Activated T-helper 1 cell treated with Interleukin-2 at 50 U/mL for 16 hours (primary cell): ENCODE data around the gene RPL6.
"Not testable (repeated sequence)": the region's sequence is repeated elsewhere in the genome, so short reads cannot be mapped to it uniquely, and the experiment has no call there.

Experiments used
- DNase-seq: peaks from one replicate; pipeline ENCODE4 v3.0.0-alpha.2; 2020; ENCODE audit warnings: low read depth

RPL6 gene

DNA sequence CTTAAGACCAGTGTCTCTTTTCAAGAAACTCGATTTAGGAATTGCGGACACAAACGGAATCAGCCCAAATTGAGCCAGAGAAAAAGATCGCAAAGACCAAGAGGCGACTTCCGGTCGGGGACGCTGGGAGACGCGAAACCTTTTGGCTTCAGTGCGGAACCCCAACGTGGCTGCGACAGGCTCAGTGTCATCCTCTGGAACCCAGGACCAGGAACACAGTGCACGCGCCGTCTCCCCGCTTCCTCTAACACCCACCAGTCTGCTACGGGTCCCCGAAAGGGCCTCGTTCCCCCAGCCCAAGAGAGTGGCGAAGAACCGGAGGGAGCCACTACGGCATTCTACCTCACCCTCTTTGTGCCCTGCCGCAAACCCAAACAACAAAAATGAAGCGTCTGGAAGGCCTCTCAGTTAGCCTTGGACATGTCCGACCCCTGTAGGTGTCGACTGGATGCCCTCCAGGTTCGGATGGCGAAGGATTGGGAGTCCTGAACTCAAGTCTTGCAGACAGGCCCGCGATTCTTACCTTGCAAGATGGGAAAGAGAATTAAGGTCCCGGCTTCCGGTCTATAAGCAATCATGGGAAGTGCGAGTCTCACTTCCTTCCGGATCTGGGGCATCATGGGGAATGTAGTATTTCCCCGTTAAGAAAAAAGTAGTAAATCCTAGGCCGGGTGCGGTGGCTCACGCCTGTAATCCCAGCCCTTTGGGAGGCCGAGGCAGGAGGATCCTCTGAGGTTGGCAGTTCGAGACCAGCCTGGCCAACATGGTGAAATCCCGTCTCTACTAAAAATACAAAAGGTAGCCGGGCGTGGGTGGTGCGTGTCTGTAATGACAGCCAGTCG is at the start of gene RPL6:
TSS of gene RPL6 (minus strand) at position 542 of the 842 bp plus-strand sequence. CDS start 949 bp downstream, outside the sequence.
- DNase-seq, result peak; percentile 57

DNA sequence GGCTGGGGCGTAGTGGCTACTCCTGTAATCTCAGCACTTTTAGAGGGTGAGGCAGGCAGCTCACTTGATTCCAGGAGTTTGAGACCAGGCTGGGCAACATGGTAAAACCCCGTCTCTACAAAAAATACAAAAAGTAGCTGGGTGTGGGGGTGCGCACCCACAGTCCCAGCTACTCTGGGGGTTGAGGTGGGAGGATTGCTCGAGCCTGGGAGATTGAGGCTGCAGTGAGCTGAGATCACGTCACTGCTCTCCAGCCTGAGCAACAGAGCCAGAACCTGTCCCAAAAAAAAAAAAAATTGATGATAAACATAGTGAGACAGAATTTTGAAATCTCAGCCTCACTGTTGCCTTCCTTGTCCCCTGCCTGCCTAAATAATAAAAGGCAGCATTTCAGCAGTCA is 49.3 kb upstream of the RPL6 start:
- no peak for DNase-seq

DNA sequence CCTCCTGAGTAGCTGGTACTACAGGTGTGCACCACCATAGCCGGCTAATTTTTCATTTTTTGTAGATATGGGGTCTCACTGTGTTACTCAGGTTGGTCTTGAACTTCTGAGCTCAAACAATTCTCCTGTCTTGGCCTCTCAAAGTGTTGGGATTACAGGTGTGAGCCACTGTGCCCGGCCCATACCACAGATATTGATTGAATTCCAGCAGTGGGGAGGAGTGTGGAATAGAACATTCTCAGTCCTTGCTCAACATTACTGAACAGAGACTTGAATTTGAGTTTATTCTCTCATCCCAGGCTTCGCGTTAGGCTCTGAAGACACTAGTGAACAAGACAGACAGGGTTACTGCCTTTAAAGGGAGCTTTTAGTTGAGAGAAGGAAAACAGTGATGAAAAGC is 48.9 kb upstream of the RPL6 start:
- DNase-seq, result no peak

DNA sequence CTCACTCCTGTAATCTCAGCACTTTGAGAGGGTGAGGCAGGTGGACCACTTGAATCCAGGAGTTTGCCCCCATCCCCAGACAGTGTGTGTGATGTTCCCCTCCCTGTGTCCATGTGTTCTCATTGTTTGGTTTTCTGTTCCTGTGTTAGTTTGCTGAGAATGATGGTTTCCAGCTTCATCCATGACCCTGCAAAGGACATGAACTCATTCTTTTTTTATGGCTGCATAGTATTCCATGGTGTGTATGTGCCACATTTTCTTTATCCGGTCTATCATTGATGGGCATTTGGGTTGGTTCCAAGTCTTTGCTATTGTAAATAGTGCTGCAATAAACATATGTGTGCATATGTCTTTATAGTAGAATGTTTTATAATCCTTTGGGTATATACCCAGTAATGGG is 47.7 kb upstream of the RPL6 start:
- not testable (repeated sequence) for DNase-seq

DNA sequence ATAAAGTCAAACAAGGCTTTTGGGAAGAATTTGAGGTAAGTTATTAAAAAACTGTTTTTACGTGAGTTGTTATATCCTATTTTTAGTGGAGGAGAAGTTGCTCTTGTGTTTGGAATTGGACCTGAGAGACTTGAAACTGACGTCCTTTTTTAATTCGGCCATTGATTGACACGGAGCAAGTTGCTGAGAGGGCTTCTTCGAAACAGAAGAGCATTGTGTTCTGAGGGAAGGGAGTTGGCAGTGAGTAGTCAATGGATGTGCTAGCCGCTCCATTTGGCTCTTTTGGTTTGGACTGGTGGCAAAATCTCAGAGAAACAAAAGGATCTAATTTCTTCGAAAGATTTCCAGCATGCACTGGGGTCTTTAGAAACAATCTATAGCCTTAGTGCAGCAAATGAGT is 46.6 kb upstream of the RPL6 start:
- DNase-seq, result no peak

DNA sequence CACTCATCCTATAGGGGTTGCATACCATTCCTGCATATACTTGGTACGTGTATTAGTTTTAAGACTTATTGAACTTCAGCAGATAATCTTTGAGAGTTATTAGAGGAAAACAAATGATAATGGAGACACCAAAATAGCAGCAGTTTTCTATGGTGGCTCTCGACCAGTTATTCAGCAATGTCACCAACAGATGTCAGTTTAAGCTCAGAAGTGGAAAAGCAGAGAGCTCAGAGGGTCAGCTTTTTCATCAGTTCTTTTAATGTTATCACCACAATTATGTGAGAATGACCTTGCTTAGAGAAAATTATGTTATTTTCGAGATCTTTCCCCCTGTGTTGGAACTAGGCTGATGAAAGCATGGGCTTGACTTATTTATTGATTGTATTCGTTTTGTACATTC is 41.3 kb upstream of the RPL6 start:
- no peak for DNase-seq

DNA sequence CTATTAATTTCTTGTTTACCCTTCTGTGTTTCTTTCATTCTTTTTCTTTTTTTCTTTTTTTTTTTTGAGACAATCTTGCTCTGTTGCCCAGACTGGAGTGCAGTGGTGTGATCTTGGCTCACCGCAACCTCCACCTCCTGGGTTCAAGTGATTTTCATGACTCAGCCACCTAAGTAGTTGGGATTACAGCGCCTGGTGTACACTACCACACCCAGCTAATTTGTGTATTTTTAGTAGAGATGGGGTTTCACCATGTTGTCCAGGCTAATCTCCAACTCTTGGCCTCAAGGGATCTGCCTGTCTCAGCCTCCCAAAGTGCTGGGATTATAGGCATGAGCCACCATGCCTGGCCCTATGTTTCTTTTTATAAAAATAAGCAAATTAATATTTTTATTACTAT is 38.8 kb upstream of the RPL6 start:
- not testable (repeated sequence) for DNase-seq

DNA sequence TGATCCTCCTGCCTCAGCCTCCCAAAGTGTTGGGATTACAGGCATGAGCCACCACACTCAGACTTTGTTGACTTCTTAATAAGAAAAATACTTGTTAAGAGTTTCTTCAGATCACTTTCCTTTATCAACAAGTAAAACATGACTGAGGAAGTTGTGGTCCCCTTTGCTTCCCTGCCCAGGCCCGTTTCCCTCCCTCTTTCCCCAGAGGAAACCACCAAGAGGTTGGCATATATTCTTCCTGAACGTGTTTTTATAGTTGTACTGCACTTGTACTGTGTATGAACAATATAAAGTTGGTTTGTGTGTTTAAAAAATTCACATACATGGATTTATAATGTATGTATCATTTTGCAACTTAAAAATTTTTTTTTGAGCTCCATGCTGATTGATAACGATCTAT is 37.7 kb upstream of the RPL6 start:
- no peak for DNase-seq

DNA sequence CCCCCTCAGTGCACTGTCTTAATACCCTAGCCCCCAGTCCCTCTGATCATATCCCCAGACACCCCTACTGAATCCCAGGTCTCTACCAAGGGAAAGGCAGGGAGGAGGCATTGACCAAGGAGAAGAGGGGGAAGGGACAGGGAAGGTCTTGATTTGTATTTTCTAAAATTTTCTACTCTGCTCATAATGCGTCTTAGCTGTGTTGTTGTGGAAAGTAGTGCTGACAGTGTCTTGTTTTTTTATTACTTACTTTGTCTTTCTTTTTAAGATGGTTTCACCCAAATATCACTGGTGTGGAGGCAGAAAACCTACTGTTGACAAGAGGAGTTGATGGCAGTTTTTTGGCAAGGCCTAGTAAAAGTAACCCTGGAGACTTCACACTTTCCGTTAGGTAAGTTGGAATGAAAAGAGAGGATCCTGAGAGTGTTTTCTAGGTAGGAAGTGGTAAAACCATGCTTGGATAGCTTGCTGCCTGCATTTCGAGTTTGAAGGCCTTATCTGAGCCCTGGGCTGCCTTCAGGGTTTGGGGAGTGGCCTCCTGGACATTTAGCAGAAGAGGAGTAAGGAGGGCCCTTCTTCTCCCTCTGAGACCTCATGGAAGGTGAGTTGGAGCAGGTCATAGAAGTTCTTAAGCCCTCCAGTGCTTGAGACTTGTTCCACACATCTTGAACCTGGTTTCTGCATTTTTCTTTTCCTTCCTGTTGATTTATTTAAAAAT is 36.8 kb upstream of the RPL6 start:
- DNase-seq, result no peak

DNA sequence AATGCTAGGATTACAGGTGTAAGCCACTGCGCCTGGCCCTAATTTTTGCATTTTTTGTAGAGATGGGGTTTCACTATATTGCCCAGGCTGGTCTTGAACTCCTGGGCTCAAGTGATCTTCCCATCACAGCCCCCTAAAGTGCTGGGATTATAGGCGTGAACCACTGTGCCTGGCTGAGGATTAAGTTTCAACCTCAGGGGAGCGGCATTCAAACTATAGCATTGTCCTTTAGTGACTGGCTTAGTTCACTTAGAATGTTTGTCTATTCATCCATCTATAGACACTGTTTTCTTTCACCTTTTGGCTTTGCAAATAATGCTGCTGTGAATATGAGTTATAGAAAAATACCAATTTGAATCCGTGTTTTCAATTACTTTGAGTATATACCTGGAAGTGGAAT is 34.5 kb upstream of the RPL6 start:
- no peak for DNase-seq

DNA sequence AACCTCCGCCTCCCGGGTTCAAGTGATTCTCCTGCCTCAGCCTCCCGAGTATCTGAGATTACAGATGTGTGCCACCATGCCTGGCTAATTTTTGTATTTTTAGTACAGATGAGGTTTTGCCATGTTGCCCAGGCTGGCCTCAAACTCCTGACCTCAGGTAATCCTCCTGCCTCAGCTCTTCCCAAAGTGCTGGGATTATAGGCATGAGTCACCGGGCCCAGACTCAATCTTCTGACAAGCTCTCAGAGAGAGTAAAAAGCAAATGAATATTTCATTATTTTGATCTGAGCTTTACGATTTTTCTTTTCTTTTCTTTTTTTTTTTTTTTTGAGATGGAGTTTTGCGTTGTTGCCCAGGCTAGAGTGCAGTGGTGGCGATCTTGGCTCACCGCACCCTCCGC is 31.2 kb upstream of the RPL6 start:
- not testable (repeated sequence) for DNase-seq

DNA sequence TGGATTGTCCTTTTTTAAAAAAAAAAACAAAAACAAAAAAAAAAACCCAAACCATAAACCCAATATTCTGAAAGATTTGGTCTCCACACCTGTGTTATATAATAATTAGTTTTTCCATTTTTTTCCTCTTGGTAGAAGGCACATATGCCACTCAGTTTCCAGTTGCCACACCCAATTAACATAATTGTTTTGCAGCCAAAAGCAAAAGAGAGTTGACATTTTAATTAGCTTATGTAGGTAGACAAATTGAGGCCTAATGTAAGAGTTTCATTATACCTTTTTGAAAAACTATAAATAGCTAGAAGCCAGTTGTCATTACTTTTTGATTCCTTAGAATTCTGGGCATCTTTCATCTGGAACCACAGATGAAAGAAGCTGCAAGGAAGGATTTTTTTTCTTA is 30.4 kb upstream of the RPL6 start:
- DNase-seq, result no peak

DNA sequence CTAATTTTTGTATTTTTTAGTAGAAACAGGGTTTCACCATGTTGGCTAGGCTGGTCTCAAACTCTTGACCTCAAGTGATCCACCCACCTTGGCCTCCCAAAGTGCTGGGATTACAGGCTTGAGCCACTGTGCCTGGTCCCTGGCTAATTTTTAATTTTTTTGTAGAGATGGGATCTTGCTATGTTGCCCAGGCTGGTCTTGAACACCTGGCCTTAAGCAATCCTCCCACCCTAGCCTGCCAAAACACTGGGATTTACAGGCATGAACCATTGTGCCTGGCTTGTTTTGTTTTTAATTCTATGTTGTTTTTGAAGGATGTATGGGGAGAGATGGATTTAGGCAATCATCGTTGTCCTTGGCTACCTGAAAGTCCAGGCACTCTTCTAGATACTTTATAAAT is 29.2 kb upstream of the RPL6 start:
- DNase-seq, result not testable (repeated sequence)

DNA sequence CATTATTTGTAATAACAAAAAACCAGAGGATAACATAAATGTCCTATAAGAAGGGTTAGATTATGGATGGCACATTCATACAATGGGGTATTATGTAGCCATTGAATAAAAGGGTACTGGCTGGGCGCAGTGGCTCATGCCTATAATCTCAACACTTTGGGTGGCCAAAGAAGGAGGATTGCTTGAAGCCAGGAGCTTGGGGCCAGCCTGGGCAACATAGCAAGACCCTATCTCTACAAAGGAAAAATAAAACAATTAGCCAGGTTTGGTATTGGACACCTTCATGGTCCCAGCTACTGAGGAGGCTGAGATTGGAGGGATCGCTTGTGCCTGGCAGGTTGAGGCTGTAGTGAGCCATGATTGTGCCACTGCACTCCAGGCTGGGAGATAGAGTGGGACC is 24.1 kb upstream of the RPL6 start:
- no peak for DNase-seq

DNA sequence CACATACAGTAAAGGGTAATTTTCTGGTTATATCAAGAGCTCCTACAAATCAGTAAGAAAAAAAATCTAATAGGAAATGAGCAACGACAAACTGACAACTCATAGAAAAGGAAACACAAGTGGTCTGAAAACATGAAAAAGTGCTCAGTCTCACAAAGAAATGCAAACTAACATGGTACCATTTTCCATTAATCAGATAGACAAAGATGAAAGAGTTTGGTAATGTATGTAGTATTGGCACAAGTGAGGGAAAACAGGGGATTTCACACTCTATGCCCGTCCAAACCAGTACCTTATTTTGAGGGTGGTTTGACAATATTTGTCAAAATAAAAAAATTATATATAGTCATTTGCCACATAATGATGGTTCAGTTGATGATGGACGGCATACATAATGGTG is 22.6 kb upstream of the RPL6 start:
- DNase-seq, result no peak

DNA sequence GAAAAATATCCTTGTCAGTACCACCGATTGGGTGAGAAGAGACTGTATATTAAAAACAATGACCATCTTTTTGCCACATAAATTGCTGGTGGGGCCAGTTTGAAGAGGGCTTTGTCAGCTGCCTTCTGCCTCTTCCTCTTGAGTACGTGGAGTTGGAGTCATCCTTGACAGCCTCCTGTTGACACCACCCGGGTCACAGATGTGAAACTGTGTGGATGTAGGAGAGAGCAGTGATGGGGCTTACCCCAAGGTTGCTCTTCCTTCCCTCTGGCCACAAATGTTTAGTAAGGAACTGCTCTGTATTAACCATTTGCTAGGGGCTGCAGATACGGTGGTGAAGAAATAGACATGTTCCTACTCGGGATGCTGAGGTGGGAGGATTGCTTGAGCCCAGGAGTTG is 21.5 kb upstream of the RPL6 start:
- DNase-seq, result no peak

DNA sequence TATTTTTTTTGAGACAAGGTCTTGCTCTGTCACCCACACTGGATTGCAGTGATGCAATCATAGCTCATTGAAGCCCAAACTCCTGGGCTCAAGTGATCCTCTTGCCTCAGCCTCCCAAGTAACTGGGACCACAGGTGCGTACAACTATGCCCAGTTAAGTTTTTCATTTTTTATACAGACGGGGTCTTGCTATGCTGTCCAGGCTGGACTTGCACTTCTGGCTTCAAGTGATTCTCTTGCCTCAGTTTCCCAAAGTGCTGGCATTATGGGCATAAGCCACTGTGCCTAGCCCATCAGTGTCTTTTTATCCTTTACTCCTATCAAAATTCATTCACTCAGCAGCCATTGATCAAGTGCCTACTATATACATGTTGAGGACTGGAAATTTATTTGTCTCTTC is 18.4 kb upstream of the RPL6 start:
- DNase-seq, result no peak

DNA sequence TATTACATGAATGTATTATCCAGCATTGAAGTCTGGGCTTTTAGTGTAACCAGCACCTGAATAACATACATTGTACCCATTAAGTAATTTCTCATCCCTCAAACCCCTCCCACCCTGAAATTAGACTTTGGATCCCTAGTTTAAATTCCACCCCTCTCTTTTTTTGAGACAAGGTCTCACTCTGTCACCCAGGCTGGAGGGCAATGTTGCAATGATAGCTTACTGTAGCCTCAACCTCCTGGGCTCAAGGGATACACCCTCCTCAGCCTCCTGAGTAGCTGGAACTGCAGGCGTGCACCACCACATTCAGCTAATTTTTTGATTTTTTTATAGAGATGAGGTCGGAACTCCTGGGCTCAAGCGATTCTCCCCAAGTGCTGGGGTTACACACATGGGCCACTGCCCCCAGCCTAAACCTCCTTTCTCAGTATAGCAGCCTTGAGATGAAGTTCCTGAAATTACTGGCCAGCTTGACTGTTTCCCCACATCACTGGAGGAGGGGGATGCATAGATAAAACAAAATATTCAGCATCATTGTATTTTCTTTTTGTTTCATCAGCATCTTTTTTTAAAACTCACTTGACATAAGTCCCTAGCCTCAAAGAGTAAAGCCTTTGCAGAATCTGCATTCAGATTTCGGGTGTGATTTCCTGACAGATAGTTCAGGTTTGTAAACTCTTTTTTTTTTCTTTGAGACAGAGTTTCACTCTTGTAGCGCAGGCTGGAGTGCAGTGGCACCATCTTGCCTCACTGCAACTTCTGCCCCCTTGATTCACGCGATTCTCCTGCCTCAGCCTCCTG is 16.4 kb upstream of the RPL6 start:
- no peak for DNase-seq

DNA sequence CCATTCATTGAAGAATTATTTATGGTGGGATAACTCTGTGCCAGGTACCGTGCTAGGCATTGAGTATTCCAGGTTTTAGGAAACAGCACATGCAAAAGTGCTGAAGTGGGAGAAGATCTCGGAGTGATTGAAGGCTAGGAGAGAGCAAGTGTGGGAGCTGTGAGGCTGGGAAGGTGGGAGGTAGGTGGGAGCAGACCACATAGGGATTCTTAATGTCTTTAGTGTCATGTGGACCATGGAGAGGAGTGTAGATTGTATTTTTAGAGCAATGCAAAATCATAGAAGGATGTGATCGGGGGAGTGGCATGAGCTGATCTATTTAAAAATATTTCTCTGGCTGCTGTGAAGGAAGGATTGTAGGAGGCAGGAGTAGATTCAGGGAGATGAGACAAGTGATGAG is 14.7 kb upstream of the RPL6 start:
- no peak for DNase-seq

DNA sequence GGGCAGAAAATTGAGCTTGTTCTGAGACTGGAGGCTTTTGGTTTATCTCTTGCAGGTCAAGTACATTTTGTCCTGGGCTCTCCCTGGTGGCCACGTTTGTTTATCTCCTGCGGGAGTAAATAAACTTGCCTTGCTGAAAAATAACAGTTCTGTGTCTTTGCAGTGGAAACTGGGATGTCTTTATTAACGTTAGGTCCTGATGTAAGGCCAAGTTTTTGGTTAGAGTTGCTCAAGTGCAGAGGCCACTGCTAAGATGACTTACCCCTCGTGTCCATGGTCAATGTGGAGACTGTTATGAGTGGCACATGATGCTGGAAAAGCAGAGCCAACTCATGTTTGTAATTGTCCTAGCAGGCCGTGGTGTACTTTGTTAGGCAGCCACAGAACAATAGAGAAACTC is 13.1 kb upstream of the RPL6 start:
- no peak for DNase-seq

DNA sequence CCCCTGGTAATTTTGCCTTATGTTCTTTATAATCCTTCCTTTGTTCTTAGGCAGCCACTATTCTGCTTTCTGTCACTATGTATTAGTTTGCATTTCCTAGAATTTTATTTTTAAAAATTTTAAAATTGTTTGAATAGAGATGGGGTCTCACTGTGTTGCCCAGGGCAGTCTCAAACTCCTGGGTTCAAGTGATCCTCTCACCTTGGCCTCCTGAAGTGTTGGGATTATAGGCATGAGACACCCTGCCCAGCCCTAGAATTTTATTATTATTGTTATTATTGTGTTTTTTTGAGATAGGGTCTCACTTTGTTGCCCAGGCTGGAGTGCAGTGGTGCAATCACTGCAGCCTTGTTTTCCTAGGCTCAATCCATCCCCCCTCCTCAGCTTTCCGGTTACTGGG is 12.0 kb upstream of the RPL6 start:
- DNase-seq, result no peak

DNA sequence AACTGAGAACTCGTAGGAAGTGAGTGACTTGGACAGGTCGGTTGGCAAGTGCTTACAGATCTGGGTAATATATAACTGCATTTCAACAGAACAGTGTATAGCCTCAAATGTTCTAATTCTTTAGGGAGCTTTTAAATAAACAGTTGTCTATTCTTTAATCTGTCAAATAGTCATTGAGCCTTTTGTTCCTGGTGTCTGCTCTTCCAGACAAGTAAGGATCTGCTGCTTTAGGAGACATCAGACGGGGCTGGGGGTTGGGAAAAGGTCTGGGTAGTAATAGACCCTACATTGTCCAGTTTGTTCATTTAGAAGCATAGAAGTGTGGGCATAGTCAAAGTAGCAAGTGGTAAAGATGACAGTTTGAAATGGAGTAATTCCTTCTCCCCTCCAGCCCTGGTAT is 11.3 kb upstream of the RPL6 start:
- no peak for DNase-seq
